DMS114 treated with DMSO at 0.1 percent for 48 hours (cell line): ENCODE measurements around the gene ZNF263.

Source experiments
- DNase-seq: peaks from one replicate; lab custom pipeline; 2025; ENCODE audit not compliant: unreplicated experiment; lab: John Stamatoyannopoulos, UW

Gene ZNF263

GRCh38 chr16:3282730-3283542 lies at the start of gene ZNF263:
Gene ZNF263, plus strand, starts transcription at chr16:3283491. Its CDS starts 328 bp downstream, at chr16:3283819.
- DNase-seq, result peak; percentile 95

DNA sequence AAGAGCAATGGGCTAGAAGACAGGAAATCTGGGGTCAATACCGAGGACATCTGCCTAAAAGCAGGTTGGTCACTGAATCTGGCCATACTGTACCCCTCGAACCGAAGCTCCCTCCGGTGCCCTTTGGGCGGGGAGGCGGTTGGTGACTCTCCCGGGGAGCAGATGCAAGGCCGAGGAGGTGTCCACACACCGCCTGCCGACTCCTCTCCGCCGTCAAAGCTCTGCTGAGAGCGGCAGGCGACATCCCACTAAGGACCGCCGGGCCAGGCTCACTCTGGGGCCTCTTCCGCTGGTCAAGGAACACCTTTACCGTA lies 48.8 kb upstream of the ZNF263 start:
- no peak for DNase-seq

DNA sequence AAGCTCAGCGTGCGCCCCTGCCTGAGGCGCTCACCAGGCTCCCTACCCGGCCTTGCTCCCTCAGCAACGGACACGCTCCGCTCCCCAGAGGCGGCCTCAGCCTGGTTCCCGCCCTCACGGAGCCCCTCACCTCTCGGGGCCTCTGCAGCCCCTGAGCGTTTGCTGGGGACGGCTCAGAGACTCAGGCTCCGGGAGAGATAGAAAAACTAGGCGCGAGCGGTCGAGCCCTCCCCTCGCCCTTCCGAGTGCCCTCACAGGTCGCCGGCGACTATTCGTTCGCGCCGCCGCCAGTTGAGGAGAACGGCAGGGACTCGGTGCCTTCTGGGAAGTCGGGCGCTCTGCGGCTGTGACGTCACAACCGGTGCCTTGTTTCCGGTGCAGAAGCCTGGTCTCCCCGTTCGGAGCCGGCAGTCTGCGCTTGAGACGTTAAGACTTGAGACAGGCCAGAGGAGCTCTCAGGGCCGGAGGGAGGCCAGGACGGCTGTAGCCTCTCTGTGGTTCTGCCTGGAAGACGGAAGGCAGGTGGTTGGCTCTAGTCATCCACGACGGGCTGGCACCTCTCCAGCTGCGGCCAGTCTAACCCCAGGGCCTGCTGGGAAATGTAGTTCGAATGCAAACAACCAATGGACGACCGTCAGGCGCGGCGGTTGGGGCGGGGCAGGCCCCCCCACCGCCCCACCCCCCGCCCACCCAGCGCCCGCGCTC lies 48.3 kb upstream of the ZNF263 start, which contains the start of gene ZNF200:
Gene ZNF200 (minus strand): TSS at position 302 of the 705 bp plus-strand sequence. CDS start 1,403 bp downstream, outside the sequence.
- peak; percentile 91 for DNase-seq

DNA sequence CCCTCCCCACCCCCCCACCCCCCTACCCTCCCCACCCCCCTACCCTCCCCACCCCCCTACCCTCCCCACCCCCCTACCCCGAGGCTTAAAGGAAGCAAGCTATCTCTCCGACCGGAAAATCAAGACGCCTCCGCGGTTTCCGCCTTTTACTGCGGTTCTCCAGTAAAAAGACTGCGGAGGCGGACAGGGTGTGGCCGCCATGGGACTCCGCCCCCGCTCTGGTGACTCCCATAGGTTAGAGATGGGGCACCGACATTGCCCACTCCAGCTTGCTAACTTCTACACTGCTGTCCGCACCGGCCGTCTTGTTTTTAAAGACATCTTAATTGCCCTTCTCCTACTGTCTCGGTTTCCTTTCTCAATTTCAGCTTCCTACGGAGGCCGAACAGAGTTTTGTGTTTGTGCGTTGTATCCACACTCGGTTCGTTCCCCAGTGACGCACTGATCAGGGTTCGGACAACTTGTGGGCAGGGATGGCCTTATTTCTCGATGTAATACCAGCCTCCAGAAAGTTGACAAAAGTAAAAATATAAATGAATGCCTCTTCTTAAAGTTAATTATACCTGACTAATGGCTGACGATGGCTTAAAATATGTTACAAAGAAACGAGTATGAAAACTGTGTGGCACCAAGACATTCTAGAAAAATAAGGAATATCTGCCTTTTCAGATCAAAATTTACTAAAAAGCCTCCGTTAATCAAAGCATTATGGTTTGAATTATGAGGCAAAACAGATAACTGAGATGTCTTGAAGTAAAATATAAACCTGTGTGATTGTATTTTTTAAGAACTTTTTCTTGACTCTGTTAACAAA lies 47.2 kb upstream of the ZNF263 start:
- DNase-seq, result peak; percentile 40

DNA sequence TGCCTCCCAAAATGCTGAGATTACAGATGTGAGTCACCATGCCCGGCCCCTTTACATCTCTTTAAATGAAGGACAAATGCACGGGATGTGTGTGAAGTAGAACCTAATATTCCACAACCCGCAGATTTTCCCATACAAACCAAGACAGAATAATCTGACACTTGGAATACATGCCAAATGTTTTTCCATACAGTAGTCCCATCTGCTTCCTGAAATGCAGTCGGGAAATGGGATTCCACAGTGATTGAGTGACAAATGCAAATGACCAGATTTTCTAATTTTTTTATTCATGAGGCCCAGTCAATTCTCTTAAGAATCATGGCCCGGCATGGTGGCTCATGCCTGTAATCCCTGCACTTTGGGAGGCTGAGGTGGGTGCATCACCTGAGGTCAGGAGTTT lies 41.5 kb upstream of the ZNF263 start:
- no peak for DNase-seq

GRCh38 chr16:3242709-3243108 lies 40.6 kb upstream of the ZNF263 start:
- no peak for DNase-seq

DNA sequence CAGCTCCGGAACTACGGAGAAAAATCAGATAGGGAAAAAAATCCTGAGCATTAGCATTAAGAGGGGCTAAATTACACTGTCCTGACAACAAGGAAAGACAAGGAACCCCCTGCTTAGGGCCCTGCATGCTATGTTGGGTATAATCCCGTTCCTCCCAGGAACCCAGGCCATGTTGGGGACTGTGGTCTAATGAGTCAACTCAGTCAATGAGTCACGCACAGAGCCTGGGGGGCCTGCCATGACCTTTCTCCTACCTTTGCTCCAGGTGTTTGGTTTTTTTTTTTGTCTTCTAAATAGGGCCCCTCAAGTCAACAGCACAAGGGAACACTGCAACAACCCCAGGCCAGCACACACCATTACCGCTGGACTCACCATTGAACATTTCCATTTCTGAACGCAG lies 39.4 kb upstream of the ZNF263 start:
- no peak for DNase-seq

DNA sequence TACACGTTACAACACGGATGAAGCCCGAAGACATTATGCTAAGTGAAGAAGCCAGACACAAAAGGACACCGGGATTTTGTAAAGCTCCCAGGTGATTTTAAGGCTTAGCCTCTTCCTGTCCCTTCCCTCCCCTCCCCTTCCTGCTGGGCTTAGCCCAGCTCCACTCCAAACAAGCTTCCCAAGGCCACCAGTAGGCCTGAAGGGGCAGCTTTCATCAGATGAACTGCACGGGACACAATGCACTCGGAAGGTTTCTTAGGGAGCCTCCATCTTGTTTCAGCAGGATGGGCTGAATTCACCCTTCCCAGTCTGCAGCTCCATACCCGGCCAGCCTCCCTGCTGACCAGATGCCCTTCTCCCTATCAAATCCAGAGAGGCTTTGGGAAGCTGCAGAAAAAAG lies 37.3 kb upstream of the ZNF263 start:
- DNase-seq, result no peak

DNA sequence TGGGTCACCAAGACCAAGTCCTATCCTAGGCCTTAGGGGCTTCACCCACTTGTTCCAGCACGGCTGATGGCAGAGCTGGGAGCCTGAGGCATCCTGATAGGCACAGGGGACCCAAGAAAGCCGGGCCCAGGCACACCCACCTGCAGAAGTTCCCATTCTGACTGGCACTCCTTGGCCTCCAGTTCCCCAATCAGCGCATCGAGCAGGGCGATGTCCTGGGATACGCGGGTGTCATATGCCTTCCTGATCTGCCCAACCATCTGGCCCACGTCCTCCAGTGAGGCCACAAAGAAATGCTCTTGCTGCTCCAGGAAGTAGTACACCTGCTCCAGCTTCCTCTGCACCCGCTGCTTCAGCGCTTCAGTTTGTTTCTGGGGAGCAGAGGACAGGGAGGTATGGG lies 36.4 kb upstream of the ZNF263 start:
- DNase-seq, result no peak

DNA sequence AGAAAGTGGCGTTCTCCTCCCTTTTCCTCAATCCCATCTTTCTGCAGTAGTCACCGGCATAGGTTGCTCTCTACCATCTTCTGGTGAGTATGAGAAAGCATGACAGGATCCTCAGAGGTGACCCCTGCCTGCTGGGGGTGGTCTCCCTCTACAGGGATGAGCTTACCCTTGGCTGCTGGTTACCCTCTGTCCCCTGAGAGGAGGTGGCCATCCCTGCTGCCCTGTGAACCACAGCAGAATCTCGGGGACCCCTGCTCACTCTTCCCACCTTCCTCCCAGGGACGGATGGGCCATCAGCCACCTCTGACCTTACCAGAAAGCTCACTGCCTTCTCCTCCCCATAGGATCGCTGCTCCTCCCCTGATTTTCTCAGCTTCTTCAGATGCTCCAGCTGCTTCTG lies 34.7 kb upstream of the ZNF263 start:
- no peak for DNase-seq

GRCh38 chr16:3249020-3249419 lies 34.3 kb upstream of the ZNF263 start:
- DNase-seq, result no peak

DNA sequence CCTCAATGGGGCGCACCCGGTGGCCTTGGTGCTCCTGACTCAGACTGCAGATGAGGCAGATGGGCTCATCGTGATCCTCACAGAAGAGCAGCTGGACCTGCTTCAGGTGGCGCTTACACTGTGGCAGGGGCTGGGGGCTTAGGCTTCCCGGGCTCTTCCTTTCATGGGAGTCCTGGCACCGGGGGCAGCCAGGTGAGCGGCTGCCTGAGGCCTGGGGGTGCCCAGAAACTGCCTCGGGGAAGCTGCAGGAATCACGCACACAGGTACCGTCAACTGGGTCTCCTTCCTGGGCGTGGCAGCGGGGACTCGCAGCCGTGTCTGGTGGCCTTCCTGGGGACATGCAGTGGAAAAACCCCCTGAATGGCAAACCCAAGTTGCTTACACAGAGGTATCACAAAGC lies 33.8 kb upstream of the ZNF263 start:
- DNase-seq, result no peak

GRCh38 chr16:3252967-3253366 lies 30.3 kb upstream of the ZNF263 start:
- DNase-seq, result no peak

GRCh38 chr16:3254309-3254708 lies 29.0 kb upstream of the ZNF263 start:
- no peak for DNase-seq

GRCh38 chr16:3256146-3256865 lies 27.0 kb upstream of the ZNF263 start, which contains the start of gene MEFV:
Gene MEFV, minus strand, starts transcription at chr16:3256633. Its CDS starts 46 bp downstream, at chr16:3256587.
- no peak for DNase-seq

- DNase-seq, result no peak
Observed at GRCh38 chr16:3256866-3257465, 26.3 kb upstream of the ZNF263 start.

DNA sequence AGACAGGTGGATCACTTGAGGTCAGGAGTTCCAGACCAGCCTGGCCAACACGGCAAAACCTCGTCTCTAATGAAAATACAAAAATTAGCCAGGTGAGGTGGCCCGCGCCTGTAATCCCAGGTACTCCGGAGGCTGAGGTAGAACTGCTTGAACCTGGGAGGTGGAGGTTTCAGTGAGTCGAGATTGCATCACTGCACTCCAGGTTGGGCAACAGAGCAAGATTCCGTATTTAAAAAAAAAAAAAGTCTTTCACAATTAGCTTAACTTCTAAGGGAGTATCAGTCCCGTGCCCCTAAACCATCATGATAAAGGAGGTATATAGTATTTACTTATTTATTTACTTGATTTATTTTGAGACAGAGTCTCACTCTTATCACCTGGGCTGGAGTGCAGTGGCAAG lies 23.5 kb upstream of the ZNF263 start:
- no peak for DNase-seq

GRCh38 chr16:3262517-3262916 lies 20.8 kb upstream of the ZNF263 start:
- no peak for DNase-seq

DNA sequence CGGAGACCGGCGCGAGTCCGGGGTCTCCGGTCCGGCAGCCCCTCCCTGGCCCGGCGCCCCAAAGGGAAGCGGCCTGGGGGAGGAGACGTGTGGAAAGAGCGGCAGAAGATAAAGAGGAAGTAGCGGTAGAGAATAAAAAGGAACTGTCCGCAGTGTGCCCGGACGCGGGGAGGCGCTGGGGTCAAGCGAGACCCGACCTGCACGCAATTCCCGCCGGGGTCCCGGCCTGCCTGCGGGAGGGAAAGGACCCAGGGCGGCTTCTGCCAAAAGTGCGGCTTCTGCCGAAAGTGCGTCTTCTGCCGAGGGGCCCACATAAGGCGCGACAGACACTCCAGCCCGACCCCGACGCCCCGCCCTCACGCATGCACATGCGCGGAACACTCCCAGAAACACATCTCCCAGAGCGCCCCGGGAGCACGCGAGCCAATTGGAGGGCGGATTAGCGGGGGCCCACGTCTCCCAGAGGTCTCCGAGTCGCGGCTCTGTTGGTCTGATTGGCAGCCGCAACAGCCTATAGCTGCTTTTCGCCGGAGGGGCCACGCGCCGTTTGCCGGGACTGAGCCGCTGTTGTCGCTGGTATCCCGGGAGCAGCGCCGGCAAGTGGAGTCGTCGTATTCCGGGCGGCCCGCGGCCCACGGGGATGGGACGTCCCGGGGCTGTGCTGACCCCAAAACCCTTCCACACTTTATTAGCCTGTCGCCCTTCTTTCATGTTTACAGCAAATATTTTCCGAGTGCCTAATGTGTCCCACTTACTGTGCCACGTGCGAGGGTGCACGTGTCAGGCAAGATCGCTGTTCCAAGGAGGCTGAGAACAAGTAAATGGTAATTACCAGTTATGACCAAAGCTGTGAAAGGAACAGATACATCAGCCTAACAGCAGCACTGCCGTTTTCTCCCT lies 18.9 kb upstream of the ZNF263 start:
- peak; percentile 92 for DNase-seq
